GM21737 (cell line): ENCODE results near the gene RGS19.
"Not testable (repeated sequence)": the region's sequence is repeated elsewhere in the genome, so short reads cannot be mapped to it uniquely, and the experiment has no call there.

Experiments
- ATAC-seq: cut with Tn5 transposase; IDR thresholded peaks from one replicate; pipeline ENCODE4 v1.9.1; 2021; ENCODE audit warnings: mild to moderate bottlenecking, moderate library complexity; ENCODE audit not compliant: unreplicated experiment

RGS19 gene

GRCh38 chr20:64095927-64096326 is 16.6 kb upstream of the RGS19 start:
- no peak for ATAC-seq

- no peak for ATAC-seq
Observed at GRCh38 chr20:64095455-64095854, 16.1 kb upstream of the RGS19 start.

GRCh38 chr20:64093013-64093503 is 13.7 kb upstream of the RGS19 start:
- no peak for ATAC-seq

- ATAC-seq, result no peak
Observed at GRCh38 chr20:64092258-64093012, 13.1 kb upstream of the RGS19 start.

- ATAC-seq, result no peak
Observed at GRCh38 chr20:64091770-64092169, 12.5 kb upstream of the RGS19 start.

- ATAC-seq, result no peak
Observed at GRCh38 chr20:64091340-64091739, 12.0 kb upstream of the RGS19 start.

GRCh38 chr20:64090165-64090564 is 10.8 kb upstream of the RGS19 start:
- no peak for ATAC-seq

- not testable (repeated sequence) for ATAC-seq
Observed at GRCh38 chr20:64088586-64088985, 9.3 kb upstream of the RGS19 start.

GRCh38 chr20:64087226-64087825 is 8.0 kb upstream of the RGS19 start:
- not testable (repeated sequence) for ATAC-seq

GRCh38 chr20:64086801-64087200 is 7.5 kb upstream of the RGS19 start:
- no peak for ATAC-seq

- no peak for ATAC-seq
Observed at GRCh38 chr20:64084685-64085152, 5.4 kb upstream of the RGS19 start.

GRCh38 chr20:64083804-64084684 is 4.7 kb upstream of the RGS19 start, which contains the start of gene LKAAEAR1:
TSS of gene LKAAEAR1 (minus strand) at chr20:64084398. CDS start at chr20:64084219, 179 bp downstream.
- no peak for ATAC-seq

- ATAC-seq, result no peak
Observed at GRCh38 chr20:64083378-64083803, 4.1 kb upstream of the RGS19 start.

GRCh38 chr20:64082820-64083377 is 3.6 kb upstream of the RGS19 start:
- ATAC-seq, result no peak

- ATAC-seq, result no peak
Observed at GRCh38 chr20:64082126-64082731, 2.9 kb upstream of the RGS19 start.

GRCh38 chr20:64081624-64081964 is 2.3 kb upstream of the RGS19 start:
- ATAC-seq, result no peak

- ATAC-seq, result no peak
Observed at GRCh38 chr20:64080813-64081623, 1.7 kb upstream of the RGS19 start.

- ATAC-seq, result peak; percentile 2
Observed at GRCh38 chr20:64080013-64080812, 895 bp upstream of the RGS19 start, which contains the start of gene OPRL1. TSS of gene OPRL1 (plus strand) at chr20:64080082. CDS start at chr20:64092721, 12,639 bp downstream.

- no peak for ATAC-seq
Observed at GRCh38 chr20:64078934-64079272, 415 bp downstream of the RGS19 start.
